ENCODE measurements around the gene TTC17.
"Not testable (repeated sequence)": the region's sequence is repeated elsewhere in the genome, so short reads cannot be mapped to it uniquely, and the experiment has no call there.

TTC17 gene

GRCh38 chr11:43393765-43394355 is 35.1 kb downstream of the TTC17 start:
- DNase-seq = no peak

GRCh38 chr11:43396617-43397016 is 37.9 kb downstream of the TTC17 start:
- DNase-seq = no peak

GRCh38 chr11:43397251-43397650 is 38.5 kb downstream of the TTC17 start:
- no peak for DNase-seq

DNA sequence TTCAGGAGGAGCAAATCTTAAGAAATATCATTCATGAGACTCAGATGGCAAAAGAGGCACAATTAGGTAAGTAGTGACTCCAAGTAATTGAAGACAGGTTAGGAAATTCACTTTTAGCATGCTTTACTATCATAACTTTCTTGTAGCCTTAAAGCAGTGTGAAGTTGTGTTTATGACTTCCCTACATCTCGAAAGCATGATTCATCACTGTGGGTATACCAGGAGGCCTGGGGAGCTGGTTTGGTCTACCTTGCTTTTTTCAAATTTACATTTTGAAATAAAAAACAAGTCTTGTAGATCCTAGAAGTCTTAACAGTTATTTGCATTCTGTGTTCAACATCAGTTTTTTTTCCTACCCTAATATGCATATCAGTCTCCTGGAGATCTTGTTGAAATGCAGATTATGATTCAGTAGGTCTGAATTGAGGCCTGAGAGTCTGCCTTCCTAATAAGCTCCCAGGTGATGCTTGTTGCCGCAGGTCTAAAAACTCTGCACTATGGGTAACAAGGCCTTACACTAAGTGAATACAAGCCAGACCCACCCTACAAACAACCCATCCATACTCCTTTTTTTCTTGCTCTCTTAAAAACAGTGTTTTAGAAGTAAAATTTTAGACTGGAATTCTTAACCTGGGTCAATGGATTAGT is 41.4 kb downstream of the TTC17 start:
- DNase-seq = no peak

DNA sequence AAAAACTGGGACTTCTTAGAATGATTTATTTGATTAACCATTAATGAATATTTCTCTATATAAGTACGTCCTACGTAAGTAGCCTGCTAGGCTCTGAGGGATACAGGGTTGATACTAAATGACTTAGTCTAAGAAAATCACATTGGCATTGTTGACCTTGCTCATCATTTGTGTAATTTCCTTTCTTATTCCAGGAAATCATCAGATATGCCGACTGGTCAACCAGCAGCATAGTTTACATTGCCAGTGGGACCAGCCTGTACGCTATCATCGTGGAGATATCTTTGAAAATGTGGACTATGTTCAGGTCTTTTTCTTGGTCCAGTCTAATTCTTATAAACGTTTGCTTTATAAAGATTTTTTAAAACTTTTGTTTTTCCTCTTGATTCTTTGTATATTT is 42.5 kb downstream of the TTC17 start:
- DNase-seq = no peak

DNA sequence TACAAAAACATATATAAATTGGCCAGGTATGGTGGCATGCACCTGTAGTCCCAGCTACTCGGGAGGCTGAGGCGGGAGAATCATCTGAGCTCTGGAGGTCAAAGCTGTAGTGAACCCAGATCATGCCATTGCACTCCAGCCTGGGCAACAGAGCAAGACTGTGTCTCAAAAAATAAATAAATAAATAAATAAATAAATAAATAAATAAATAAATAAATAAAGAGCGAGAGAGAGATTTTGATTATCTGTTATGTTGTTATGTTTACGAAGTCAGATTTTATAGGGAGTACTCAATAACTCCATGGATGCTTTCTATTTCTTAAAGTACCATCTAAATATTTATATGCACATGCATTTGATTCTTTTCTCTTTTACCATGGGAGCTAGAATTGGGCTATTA is 43.1 kb downstream of the TTC17 start:
- not testable (repeated sequence) for DNase-seq

GRCh38 chr11:43403357-43404231 is 44.9 kb downstream of the TTC17 start:
- no peak for DNase-seq

- DNase-seq = no peak
These were observed 45.7 kb downstream of the TTC17 start for GRCh38 chr11:43404406-43404805.

GRCh38 chr11:43404836-43405479 is 46.2 kb downstream of the TTC17 start:
- no peak for DNase-seq

GRCh38 chr11:43408277-43408676 is 49.6 kb downstream of the TTC17 start:
- DNase-seq = no peak

DNA sequence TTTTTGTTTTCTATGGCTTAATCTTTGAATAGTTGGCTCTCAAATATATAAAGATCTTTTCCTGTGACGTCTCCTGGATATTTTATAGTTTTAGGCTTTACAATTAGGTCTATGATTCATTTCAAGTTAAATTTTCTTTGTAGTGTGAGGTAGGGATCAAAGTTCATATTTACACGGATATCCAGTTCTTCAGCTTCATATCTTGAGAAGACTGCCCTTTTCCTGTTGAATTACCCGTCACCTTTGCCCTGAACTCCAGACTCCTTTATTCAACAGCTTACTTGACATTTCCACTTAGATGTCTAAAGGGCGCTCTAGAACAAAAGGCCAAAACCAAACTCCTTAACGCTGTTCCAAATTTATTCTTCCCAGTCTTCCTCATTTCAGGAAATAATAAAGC is 51.7 kb downstream of the TTC17 start:
- DNase-seq = no peak

- DNase-seq = no peak
These were observed 59.5 kb downstream of the TTC17 start for GRCh38 chr11:43418197-43418596.

- DNase-seq = peak; percentile 22
These were observed 60.7 kb downstream of the TTC17 start for GRCh38 chr11:43419460-43419859.

DNA sequence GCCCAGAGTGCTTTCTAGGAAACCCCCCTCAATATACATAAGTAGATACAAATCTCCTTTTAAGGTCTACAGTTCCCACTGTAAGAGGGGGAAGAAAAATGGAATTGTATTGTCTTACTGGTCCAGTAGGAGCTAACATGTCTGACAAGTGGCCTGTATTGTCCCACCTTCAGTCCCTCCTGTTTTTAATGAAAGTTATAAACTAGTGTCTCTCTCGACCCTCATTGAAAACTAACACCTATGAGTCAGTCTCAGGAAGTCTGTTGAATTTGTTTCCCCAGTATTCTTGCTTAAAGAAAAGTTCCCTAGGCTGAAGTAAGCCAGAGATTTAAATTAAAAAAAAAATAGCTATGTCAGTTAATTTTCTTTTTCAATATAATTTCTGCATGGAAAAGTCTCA is 69.3 kb downstream of the TTC17 start:
- no peak for DNase-seq

GRCh38 chr11:43430916-43431315 is 72.2 kb downstream of the TTC17 start:
- not testable (repeated sequence) for DNase-seq

DNA sequence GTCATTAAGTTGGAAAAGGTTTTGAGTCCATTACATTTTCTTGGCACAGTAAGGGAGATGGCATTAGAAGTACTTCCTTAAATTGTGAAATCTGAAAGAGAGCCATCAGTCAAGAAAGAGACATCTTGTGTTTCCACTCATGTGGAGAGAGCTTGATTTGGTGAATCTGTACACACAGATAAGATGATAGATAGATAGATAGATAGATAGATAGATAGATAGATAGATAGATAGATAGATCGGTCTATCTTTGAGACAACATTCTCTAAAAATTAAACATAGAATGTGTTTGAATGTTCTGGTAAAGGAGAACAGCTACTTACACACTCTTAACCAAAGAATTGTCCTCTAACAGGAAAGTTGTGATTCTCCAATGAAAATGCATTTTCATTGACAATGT is 76.2 kb downstream of the TTC17 start:
- no peak for DNase-seq

DNA sequence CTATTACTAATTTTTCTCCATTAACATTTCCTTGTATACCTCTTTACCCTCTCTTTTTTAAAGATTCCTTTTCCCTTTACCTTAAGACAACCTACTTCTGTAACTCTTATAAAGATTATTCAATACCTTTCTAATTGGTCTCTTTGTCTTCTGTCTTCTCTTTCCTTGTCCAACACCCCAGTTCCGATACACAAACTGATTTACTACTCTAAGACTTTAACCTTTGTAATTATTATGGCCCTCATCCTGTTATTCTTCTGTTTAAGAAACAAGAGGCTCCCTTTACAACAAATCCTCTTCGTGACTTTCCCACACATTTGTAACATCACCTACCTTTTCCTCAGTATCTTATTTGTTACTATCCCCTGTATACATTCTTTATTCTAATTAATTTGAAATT is 81.8 kb downstream of the TTC17 start:
- no peak for DNase-seq

- no peak for DNase-seq
These were observed 85.1 kb downstream of the TTC17 start for GRCh38 chr11:43443811-43444210.

GRCh38 chr11:43447151-43447550 is 88.4 kb downstream of the TTC17 start:
- DNase-seq = no peak

DNA sequence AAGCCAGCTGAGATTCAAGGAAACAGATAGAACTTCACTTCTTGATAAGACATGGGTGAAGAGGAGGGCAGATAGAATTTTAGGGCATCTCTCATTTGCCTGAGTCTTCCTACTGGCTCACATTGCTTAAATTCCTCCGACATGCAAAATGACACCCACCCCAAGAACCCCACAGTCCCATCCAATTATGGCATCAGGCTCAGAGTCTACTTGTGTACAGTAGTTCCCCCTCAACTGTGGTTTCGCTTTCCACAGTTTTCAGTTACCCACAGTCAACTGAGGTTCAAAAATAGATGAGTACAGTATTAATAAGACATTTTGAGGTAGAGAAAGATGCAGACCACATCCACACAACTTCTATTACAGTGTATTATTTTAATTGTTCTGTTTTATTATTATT is 99.8 kb downstream of the TTC17 start:
- no peak for DNase-seq

DNA sequence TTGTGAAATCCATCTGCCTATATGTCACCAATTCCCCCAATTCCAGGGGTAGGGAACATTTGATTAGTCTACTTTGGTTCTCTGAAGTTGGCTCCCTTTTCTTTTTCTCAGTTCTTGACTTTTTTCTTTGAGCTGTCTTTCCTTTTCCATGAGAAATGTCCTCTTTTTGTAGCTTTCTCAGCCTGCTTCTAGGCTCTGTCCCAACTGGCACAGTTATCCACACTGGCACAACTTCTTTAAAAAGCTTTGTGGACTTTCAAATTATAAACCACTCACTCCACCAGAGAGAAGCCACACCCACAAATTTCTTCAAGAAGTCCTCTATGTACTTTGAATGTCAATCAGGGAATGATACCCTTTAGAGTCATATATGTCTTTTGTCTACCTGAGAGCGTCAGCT is 100.5 kb downstream of the TTC17 start:
- DNase-seq = no peak

- DNase-seq = no peak
These were observed 103.6 kb downstream of the TTC17 start for GRCh38 chr11:43462359-43462758.

- DNase-seq = no peak
These were observed 109.2 kb downstream of the TTC17 start for GRCh38 chr11:43467958-43468357.

- DNase-seq = not testable (repeated sequence)
These were observed 118.8 kb downstream of the TTC17 start for GRCh38 chr11:43477491-43477890.
